NCI-H1417 (cell line): ENCODE measurements around the gene ATCAY.

Source experiments
- DNase-seq, 3 experiments: peaks; one replicate each; lab custom pipeline; 2025; lab: John Stamatoyannopoulos, UW

ATCAY gene

DNA sequence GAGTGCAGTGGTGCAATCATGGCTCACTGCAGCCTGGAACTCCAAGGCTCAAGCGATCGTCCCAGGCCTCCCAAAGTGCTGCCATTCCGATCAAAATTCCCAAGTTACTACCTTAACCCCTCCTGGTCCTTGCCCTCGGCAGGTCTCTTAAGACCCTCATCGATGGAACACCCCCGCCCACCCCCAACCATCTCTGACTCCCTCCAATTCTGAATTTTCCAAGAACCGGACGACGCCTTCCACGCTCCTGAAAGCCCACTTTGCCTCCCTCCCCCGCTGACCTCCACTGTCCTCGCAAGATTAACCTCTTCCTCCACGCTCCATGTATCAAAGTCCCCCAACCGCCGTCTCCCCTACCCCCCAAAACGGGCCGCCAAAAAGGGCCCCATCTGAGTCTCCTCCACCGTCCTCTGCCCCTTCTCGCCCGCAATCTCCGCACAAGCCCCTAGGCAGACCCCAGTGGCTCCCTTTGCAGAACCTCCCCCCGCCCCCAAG, 89.9 kb downstream of the ATCAY start:
- peak in 1 of 3 experiments; percentile 36 for DNase-seq

DNA sequence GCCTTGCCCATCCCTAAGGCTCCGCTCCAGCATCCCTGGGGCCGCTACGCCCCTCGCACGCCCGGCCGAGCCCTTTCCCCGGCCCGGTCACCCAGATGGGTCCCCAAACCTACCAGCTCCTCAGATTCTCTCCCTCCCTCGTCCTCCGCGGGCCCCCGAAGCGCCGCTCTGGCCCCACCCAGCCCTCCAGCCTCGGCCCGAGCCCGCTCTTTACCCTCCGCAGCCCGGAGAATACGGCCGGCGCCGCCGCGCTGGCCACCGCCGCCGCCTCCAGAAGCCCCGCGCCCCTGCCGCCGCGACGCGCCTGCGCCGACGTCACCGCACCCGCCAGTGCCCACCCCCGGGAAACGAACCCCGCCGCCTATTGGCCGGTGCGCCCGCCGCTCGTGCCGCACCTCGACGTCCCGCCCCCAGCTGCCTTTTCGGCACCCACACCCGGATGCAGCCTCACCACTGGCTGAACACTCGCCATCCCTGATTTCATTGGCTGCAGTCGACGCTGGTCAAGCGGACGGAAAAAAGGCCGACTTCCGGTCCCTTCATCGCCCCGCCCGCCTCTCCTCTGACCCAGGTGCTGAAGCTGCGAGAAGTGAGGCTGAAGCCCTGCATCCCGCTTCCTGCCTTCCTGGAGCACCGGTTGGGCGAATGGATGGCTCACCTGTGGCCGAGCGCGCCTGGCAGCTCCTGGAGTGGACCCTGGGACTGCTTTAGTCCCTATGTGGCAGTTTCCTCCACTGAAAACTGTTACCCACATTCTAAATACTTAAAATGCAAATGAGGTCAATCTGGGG, 90.5 kb downstream of the ATCAY start, which contains the start of gene DAPK3:
TSS of gene DAPK3 (minus strand) at position 292 of the 791 bp plus-strand sequence. CDS start 1,364 bp downstream, outside the sequence.
- peak; percentile 98 to 99 (median 99) for DNase-seq

DNA sequence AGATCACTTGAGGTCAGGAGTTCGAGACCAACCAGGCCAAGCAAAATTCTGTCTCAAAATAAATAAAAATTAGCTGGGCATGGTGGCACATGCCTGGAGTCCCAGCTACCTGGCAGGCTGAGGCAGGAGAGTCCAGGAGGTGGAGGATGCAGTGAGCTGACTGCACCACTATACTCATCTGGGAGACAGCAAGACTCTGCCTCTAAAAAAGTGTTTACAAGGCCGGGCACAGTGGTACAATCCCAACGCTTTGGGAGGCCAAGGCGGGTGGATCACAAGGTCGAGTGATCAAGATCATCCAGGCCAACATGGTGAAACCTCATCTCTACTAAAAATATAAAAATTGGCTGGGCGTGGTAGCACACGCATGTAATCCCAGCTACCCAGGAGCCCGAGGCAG, 94.7 kb downstream of the ATCAY start:
- DNase-seq = no peak

DNA sequence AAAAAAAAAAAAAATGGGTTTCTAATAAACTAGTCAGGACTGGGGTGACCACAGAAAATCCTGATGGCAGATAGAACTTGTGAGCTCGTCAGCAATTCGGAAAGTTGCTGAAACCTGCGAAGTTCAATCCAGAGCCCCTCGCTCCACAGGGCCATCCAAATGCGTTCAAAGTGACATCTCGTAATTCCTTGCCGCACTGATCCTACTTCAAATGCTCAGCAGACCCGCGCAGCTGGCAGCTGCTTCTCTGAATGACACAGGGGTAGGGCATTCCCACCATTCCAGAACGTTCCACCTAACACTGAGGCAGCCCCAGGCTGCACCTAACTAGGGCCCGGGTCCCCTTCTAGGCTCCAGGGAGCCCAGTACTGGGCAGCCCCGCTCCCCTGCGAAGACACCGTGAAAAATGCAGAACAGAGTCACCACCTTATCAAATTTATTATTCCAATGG, 95.2 kb downstream of the ATCAY start:
- peak in 1 of 3 experiments; percentile 29 for DNase-seq

DNA sequence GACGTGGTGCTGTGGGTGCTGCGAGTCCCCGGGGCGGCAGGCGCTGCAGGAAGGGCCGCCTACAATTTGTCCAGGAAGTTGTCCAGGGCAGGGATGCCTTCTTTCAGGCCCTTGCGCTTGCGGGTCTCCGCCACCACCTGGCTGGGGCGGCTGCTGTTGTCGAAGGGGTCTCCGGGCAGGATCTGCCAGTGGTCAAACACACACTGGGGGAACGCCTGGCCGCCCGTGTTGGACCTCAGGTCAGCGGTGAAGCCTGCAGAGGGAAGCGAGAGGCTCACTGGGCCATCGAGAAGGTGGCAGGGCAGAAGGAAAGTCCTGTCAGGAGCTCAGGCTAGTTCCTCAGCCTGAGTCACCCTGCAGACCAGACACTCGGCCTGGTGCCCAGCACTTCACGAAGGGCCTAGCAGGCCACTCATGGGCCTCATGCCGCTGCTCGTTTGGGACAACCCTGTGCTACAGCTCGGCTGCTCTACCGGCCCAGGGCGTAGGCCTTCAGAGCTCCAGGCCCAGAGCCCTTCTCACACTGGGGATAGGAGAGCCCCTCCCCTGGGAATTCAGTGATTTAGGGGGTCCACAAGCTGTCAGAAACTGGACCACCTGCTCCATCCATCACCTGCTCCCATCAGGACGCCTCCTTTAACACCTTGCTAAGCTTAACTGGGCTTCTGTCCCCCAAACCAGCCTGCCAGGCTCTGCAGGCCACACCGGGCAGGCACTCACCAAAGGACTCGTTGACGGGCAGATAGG, 96.2 kb downstream of the ATCAY start:
- no peak for DNase-seq
